GM23248 (cell line): ENCODE data around the gene TRPC4. TPM values are rescaled to one million over a fixed set of nuclear protein-coding genes. Genes with fewer than 3 reads are reported as not detected.
A peak's percentile ranks its signal among the peaks of the same experiment; 100 is the strongest.
"Not testable (repeated sequence)": the region's sequence is repeated elsewhere in the genome, so short reads cannot be mapped to it uniquely, and the experiment has no call there.

Source experiments
- DNase-seq: peaks from one replicate; pipeline ENCODE4 v3.0.0-alpha.2; 2015
- H2AFZ ChIP-seq: fragments of 200-600 bp; sonication (generic); 2 replicates; pipeline ENCODE4 v1.6.1; 2016; ENCODE audit warnings: antibody characterized with exemption
- H3F3A ChIP-seq: fragments of 200-600 bp; sonication (generic); 2 replicates; pipeline ENCODE4 v1.6.1; 2016; ENCODE audit warnings: mild to moderate bottlenecking, antibody characterized with exemption, mixed run types; ENCODE audit not compliant: insufficient read depth
- H3K27ac ChIP-seq: fragments of 200-600 bp; sonication (generic); 2 replicates; pipeline ENCODE4 v1.5.1; 2016; ENCODE audit warnings: mild to moderate bottlenecking
- H3K27me3 ChIP-seq: fragments of 200-600 bp; sonication (generic); replicated peaks from 2 replicates; pipeline ENCODE4 v1.6.1; 2016; ENCODE audit warnings: mild to moderate bottlenecking; ENCODE audit not compliant: insufficient read depth
- H3K36me3 ChIP-seq: fragments of 200-600 bp; sonication (generic); 2 replicates; pipeline ENCODE4 v1.6.1; 2016; ENCODE audit warnings: low read depth, mild to moderate bottlenecking
- H3K4me1 ChIP-seq: fragments of 200-600 bp; sonication (generic); 2 replicates; pipeline ENCODE4 v1.6.1; 2016; ENCODE audit warnings: mild to moderate bottlenecking; ENCODE audit not compliant: insufficient read depth
- H3K4me2 ChIP-seq: fragments of 200-600 bp; sonication (generic); one replicate; pipeline ENCODE4 v1.6.1; 2016; ENCODE audit warnings: mild to moderate bottlenecking; ENCODE audit not compliant: unreplicated experiment
- H3K4me3 ChIP-seq: fragments of 200-600 bp; sonication (generic); 2 replicates; pipeline ENCODE4 v1.5.1; 2016; ENCODE audit warnings: mild to moderate bottlenecking
- H3K79me2 ChIP-seq: fragments of 200-600 bp; sonication (generic); 2 replicates; pipeline ENCODE4 v1.6.1; 2016; ENCODE audit warnings: mild to moderate bottlenecking; ENCODE audit not compliant: insufficient read depth
- H3K9ac ChIP-seq: fragments of 200-600 bp; sonication (generic); 2 replicates; pipeline ENCODE4 v1.6.1; 2016; ENCODE audit warnings: mild to moderate bottlenecking
- H3K9me2 ChIP-seq: fragments of 200-600 bp; sonication (generic); 2 replicates; pipeline ENCODE4 v1.6.1; 2016; ENCODE audit warnings: mixed run types, mild to moderate bottlenecking, moderate library complexity; ENCODE audit not compliant: insufficient read depth
- H3K9me3 ChIP-seq: fragments of 200-600 bp; sonication (generic); one replicate; pipeline ENCODE4 v1.6.1; 2017; ENCODE audit warnings: low read depth
- H4K20me1 ChIP-seq: fragments of 200-600 bp; sonication (generic); 2 replicates; pipeline ENCODE4 v1.6.0; 2016; ENCODE audit not compliant: insufficient read depth
- EZH2 ChIP-seq: fragments of 200-600 bp; sonication (generic); IDR thresholded peaks from 2 replicates; pipeline ENCODE4 v1.6.1; 2018; ENCODE audit warnings: antibody characterized with exemption, mild to moderate bottlenecking; ENCODE audit not compliant: insufficient read depth, poor library complexity, severe bottlenecking
- EZH2phosphoT487 ChIP-seq: fragments of 200-600 bp; sonication (generic); IDR thresholded peaks from 2 replicates; pipeline ENCODE4 v1.6.1; 2018; ENCODE audit warnings: antibody characterized with exemption, moderate library complexity, mild to moderate bottlenecking, low read depth; ENCODE audit not compliant: insufficient read depth
- WGBS, 2 experiments: methylation state at CpG; one replicate each; pipeline ENCODE4 v1.1.6; 2015 to 2017; ENCODE audit warnings: low lambda C conversion rate in 2 of 2, low coverage in 1 of 2; ENCODE audit errors: missing lambda C conversion rate in 2 of 2; 5-methylcytosine and 5-hydroxymethylcytosine counted together
- in situ Hi-C: fragments of 300-500 bp; cut with MboI; formaldehyde crosslinking; loops from 2 replicates; pipeline ENCODE4 v1.15.0; 2020
- polyA plus RNA-seq: library from polyadenylated mRNA; unstranded; fragments of >200 nt; fragmentation: Nextera tagmentation; extraction: Ambion mirVana; gene quantifications from 2 replicates; pipeline ENCODE4 v1.2.1, GENCODE V29; 2016
- total RNA-seq: library from RNA; depleted of rRNA; stranded (reverse); fragments of >200 nt; shearing (Covaris generic); gene quantifications from 2 replicates; pipeline ENCODE4 v1.2.3, GENCODE V29; 2014

TRPC4 gene
- total and polyA plus RNA-seq, 2 experiments from 2014 or later: 6.7 to 10.5 TPM

DNA sequence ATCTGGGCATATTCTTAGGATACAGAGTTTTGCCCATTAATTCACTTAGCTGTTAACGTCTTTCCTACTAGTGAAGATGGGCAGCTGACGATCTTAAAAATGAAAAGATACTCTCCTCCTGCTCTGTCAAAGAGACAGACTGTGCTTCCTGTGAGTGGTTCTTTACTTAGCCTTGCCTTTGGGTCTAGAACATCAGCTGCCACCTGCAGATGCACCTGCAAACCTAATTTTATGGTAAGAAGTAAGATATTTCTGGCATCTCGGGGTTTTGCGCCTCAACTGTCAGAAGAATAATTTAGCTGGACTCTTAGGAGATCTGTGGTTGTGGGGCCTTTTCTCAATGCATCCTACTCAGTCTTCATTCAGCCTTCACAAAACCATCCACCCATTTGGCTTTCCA is 36.2 kb downstream of the TRPC4 start:
- WGBS, 2 experiments: 80 to 83% methylated on average over 4 of the region's 4 CpGs
- Histone ChIP-seq H3K36me3 (no peaks in the 10 kb centered on the region), H3F3A (no peaks in the 10 kb centered on the region), H2AFZ (no peak overlapping the region), H3K9me2 (no peaks in the 10 kb centered on the region), H3K79me2 (peaks cover 8% of the 10 kb centered on the region; the same call in 1 of the 2 replicates), H3K4me3 (no peak overlapping the region), H3K4me2 (no peak overlapping the region), H3K4me1 (no peaks in the 10 kb centered on the region), H3K9ac (no peak overlapping the region), H3K27me3 (no peaks in the 10 kb centered on the region), H3K27ac (no peak overlapping the region), H3K9me3 (no peaks in the 10 kb centered on the region), H4K20me1 (no peaks in the 10 kb centered on the region)
- in situ Hi-C loops: no loop called here
- DNase-seq: no peak
- TF ChIP-seq EZH2phosphoT487 (no peak), EZH2 (no peak)

- no peak overlapping the region for H2AFZ ChIP-seq
- no peaks in the 10 kb centered on the region for H3F3A ChIP-seq
- no peaks in the 10 kb centered on the region for H3K27me3 ChIP-seq
- H4K20me1 ChIP-seq: no peaks in the 10 kb centered on the region
- in situ Hi-C loops: no loop called here
- H3K9me3 ChIP-seq: no peaks in the 10 kb centered on the region
- TF ChIP-seq EZH2 (no peak), EZH2phosphoT487 (no peak)
- no peaks in the 10 kb centered on the region; the same call in 1 of the 2 replicates for H3K36me3 ChIP-seq
- 68 to 81% methylated on average over 1 of the region's 1 CpG for WGBS, 2 experiments
- H3K4me3 ChIP-seq: no peak overlapping the region
- peaks cover 71% of the 10 kb centered on the region for H3K79me2 ChIP-seq
- H3K4me1 ChIP-seq: no peaks in the 10 kb centered on the region
- H3K4me2 ChIP-seq: no peak overlapping the region
- no peak for DNase-seq
- H3K9ac ChIP-seq: no peak overlapping the region
- no peaks in the 10 kb centered on the region; the same call in 1 of the 2 replicates for H3K9me2 ChIP-seq
- no peak overlapping the region for H3K27ac ChIP-seq
Measured at GRCh38 chr13:37816276-37816675, 53.3 kb downstream of the TRPC4 start.

GRCh38 chr13:37811441-37811840 is 58.1 kb downstream of the TRPC4 start:
- Histone ChIP-seq H2AFZ (no peak overlapping the region), H4K20me1 (no peaks in the 10 kb centered on the region), H3K27ac (no peak overlapping the region), H3K79me2 (peaks cover 48% of the 10 kb centered on the region), H3K4me3 (no peak overlapping the region), H3K4me2 (no peak overlapping the region), H3K9ac (no peak overlapping the region), H3F3A (no peaks in the 10 kb centered on the region), H3K9me2 (no peaks in the 10 kb centered on the region; the same call in 1 of the 2 replicates), H3K4me1 (no peaks in the 10 kb centered on the region), H3K27me3 (no peaks in the 10 kb centered on the region), H3K36me3 (no peaks in the 10 kb centered on the region; the same call in 1 of the 2 replicates), H3K9me3 (no peaks in the 10 kb centered on the region)
- peak; percentile 17 for DNase-seq
- in situ Hi-C loops: no loop called here
- TF ChIP-seq EZH2: no peak
- no peak for TF ChIP-seq EZH2phosphoT487
- WGBS, 2 experiments: 77 to 78% methylated on average over 2 of the region's 2 CpGs

DNA sequence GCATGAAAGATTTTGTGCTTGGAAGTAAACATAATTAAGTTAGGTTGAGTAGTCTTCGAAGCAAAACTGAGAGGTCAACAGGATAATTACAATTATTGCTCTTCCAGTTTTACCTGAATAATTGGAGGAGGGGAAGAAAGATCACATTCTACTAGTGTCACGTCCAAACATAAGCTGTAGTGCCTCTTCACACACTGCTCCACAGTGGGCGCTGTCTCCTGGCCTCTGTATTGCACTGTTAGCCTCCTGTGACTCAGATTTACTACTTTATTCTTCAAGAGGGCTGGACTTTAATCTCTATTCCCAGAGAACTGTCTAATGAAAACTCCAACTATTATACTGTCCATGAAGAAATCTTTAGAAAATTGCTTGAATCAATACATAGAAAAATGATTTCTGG is 62.9 kb downstream of the TRPC4 start:
- H3K9me3 ChIP-seq: no peaks in the 10 kb centered on the region
- H3K4me1 ChIP-seq: no peaks in the 10 kb centered on the region
- WGBS, 2 experiments: 62 to 69% methylated on average over 3 of the region's 3 CpGs
- no peaks in the 10 kb centered on the region for H4K20me1 ChIP-seq
- H3K79me2 ChIP-seq: peaks cover 27% of the 10 kb centered on the region; the same call in 1 of the 2 replicates
- no peaks in the 10 kb centered on the region for H3K27me3 ChIP-seq
- no peak overlapping the region for H3K27ac ChIP-seq
- TF ChIP-seq EZH2phosphoT487: no peak
- no peak for TF ChIP-seq EZH2
- peak; percentile 6 for DNase-seq
- no peaks in the 10 kb centered on the region for H3K9me2 ChIP-seq
- no peaks in the 10 kb centered on the region for H3F3A ChIP-seq
- no peak overlapping the region for H3K9ac ChIP-seq
- no peak overlapping the region for H3K4me3 ChIP-seq
- no peak overlapping the region for H2AFZ ChIP-seq
- H3K4me2 ChIP-seq: no peak overlapping the region
- H3K36me3 ChIP-seq: no peaks in the 10 kb centered on the region
- in situ Hi-C loops: no loop called here

GRCh38 chr13:37797631-37798030 is 71.9 kb downstream of the TRPC4 start:
- Histone ChIP-seq H2AFZ (peak overlapping the region; percentile 1; the same call in 1 of the 2 replicates), H3K4me1 (peaks cover 15% of the 10 kb centered on the region; the same call in 1 of the 2 replicates), H3K27ac (no peak overlapping the region), H3K79me2 (no peaks in the 10 kb centered on the region), H4K20me1 (no peaks in the 10 kb centered on the region), H3K9me3 (no peaks in the 10 kb centered on the region), H3K9ac (no peak overlapping the region), H3K36me3 (no peaks in the 10 kb centered on the region), H3K4me2 (no peak overlapping the region), H3K27me3 (no peaks in the 10 kb centered on the region), H3K9me2 (no peaks in the 10 kb centered on the region), H3F3A (peaks cover 8% of the 10 kb centered on the region; the same call in 1 of the 2 replicates), H3K4me3 (no peak overlapping the region)
- peak; percentile 11 for DNase-seq
- TF ChIP-seq EZH2 (no peak), EZH2phosphoT487 (no peak)
- WGBS, 2 experiments: 54% methylated on average over 3 of the region's 3 CpGs
- in situ Hi-C loops: no loop called here

- H3F3A ChIP-seq, H3K36me3 ChIP-seq, H3K27ac ChIP-seq, H3K4me3 ChIP-seq, in situ Hi-C loops, DNase-seq, H3K79me2 ChIP-seq, H2AFZ ChIP-seq, H3K9me2 ChIP-seq, H3K4me2 ChIP-seq, H3K27me3 ChIP-seq, H3K9me3 ChIP-seq, H4K20me1 ChIP-seq, H3K9ac ChIP-seq: not testable (repeated sequence)
- WGBS, 2 experiments: 90 to 91% methylated on average over 4 of the region's 4 CpGs
- peaks cover 20% of the 10 kb centered on the region; the same call in 1 of the 2 replicates for H3K4me1 ChIP-seq
Measured at GRCh38 chr13:37796795-37797194, 72.8 kb downstream of the TRPC4 start.
